SK-N-DZ (cell line): ENCODE measurements around the gene BAIAP2.
"Not testable (repeated sequence)": the region's sequence is repeated elsewhere in the genome, so short reads cannot be mapped to it uniquely, and the experiment has no call there.

Experiments used
- DNase-seq: peaks from one replicate; pipeline ENCODE4 v3.0.0-alpha.2; 2015; ENCODE audit warnings: low spot score

The BAIAP2 gene

GRCh38 chr17:81021531-81022343 lies 13.2 kb upstream of the BAIAP2 start:
- no peak for DNase-seq

DNA sequence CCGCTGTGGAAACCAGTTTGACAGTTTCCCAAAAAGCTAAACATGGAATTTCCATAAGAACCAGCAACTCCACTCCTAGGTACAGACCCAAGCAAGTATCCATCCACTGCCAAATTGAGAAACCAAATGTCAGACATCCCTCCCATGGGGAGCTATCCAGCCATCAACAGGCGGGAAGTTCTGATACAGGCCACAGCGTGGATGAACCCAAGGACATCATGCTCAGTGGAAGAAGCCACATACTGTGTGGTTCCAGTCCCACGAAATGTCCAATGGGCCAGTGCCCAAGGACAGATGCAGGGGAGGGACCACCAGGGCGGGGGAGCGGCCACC lies 12.6 kb upstream of the BAIAP2 start:
- no peak for DNase-seq

- no peak for DNase-seq
Measured at GRCh38 chr17:81025065-81025740, 9.7 kb upstream of the BAIAP2 start.

DNA sequence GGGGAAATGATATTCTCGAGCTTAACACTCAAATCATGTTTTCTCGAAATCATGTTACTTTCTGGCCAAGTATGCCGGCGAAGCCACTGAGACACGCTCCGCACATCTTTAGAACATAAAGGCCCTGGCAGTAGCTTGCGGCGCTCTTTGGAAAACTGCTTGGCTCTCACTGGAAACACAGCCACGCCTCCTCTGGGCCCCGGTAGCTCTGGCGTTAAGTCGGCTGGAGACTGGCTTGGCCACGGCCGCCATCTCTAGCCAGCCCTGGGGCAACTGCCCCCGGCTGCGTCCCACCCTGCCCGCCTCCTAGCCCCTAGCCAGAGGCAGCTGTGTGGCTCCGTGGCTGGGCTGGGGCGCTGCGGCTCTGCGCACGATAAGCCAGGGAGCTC lies 9.2 kb upstream of the BAIAP2 start:
- DNase-seq = no peak

GRCh38 chr17:81026266-81027036 lies 8.5 kb upstream of the BAIAP2 start:
- no peak for DNase-seq

GRCh38 chr17:81027038-81027437 lies 7.9 kb upstream of the BAIAP2 start:
- DNase-seq = peak; percentile 55

DNA sequence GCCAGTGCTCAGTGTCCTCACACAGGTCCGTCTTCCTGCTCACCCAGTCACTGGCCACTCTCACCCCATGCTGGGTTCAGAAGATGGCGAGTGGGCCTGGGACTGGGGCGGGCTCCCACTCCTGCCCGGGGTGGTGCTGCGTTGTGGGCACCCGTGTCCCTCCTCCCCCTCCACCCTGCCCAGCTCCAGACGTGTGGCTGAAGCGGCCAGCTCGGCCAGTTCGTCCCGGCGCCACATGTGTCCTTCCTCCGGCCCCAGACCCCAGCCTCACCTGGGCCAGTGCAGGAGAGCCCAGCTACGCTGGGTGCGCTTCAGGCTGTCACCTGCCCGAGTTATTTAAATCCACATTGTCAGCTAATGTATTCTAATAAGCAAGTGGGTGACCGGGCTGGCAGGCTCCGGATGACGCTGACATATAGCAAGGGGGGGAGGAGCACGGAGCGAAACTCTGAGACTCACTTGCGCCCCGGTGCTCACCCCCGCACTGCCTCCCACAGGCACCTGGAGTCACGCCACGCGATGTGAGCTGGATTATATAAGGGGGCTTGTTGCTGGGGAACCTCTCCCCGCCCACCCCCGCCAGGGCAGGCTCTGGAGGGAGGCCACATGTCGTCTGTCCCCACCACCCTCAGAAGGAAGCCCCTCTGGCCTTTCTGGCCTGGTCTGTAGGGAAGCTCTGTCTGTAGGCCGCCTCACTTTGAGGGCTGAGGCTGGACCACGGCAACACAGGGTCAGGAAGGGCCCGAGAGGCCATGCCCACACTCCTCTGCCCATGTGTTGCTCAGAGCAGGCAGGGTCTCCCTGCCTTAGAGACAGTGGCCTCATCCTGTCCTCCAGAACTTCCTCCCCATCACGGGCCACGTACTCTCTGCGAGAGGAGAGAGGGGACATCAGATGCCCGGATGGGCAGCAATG lies 7.1 kb upstream of the BAIAP2 start:
- no peak for DNase-seq

- DNase-seq = no peak
Measured at GRCh38 chr17:81028506-81028858, 6.5 kb upstream of the BAIAP2 start.

- no peak for DNase-seq
Measured at GRCh38 chr17:81029859-81030258, 5.1 kb upstream of the BAIAP2 start.

DNA sequence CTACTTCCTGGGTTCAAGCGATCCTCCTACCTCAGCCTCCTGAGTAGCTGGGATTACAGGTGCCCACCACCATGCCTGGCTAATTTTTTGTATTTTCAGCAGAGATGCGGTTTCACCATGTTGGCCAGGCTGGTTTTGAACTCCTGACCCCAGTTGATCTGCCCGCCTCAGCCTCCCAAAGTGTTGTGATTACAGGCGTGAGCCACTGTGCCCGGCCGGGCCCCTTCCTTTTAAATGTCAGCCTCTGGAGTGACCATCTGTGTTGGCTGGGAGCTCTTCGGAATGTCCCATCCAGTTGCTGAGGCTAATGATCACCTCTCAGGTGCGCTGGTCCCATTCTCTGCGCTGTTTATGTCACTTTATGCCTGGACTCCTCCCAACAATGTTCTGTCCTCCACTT lies 4.6 kb upstream of the BAIAP2 start:
- not testable (repeated sequence) for DNase-seq

- no peak for DNase-seq
Measured at GRCh38 chr17:81030741-81031565, 4.0 kb upstream of the BAIAP2 start.

DNA sequence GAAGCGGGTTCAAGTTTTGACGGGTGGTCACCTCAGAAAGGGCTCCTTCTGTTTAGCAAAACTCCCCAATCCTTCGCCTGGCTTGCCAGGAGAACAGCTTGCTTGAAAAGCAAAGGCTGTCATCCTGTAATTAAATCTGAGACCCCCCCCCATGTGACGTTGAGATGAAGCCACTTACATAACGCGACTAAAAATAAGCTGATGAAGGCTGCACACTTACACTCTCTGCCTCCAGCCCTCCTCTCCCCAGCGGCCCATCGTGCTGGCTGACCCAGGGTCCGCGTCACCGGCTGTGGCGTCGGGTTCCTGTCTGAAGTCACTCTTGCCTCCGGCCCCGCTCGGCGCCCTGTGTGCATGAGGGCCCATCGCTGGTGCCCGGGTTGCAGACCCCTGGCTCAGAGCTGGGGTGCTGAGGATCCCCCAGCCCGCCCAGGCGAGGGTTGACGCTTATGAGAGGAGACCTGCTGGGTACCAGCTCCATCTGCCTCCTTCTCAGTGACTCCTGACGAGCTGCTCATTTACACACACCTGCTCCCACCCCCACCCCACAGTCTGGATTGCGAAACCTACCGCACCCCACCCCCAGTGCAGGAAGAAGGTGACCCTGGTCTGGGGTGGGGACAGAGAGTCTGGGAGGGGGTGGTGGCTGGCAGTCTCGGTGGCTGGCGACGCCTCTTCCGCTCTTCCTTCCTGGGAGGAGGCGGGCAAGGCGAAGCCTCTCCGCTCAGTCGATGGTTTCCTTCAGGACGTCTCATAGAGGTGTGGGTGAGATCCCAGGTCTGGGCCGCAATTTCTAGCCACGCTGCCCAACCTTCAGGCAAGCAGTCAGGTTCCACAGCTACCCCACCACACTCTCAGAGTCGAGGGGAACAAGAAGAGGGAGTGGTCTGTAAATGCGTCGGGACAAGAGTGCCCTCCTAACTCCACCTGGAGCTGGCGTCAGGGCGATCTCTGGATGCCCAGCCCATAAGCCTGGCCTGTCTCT lies 3.1 kb upstream of the BAIAP2 start:
- no peak for DNase-seq

GRCh38 chr17:81032641-81033480 lies 2.1 kb upstream of the BAIAP2 start:
- no peak for DNase-seq

DNA sequence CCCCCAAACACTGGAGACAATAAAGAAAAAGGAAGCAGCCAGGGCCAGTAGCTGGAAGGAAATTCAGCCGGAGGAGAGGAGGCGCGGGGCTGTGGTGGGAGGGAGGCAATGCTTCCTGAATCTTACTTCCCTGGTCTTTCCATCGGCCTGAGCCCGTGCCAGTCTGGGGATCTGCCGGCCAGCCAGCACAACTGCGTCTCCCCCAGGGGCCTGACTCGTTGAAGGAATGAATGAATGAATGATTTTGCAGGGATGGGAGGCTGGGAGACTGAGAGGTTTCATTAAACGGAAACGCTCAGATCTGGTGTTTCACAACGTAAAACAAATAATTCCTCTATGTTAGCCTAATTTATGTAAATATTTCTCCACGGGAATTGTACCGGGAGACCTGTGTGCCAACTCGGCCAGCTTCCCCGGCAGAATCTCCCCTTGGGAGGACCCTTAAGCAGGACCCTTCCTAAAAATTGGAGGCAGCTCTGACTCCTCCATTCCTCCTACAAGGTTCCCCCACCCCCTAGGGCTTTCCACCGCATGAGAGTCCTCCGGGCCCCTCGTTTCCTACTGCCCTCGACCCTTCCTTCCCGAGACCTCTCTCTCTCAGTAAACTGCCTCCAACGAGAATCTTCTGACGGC lies 1.3 kb upstream of the BAIAP2 start:
- DNase-seq = no peak

DNA sequence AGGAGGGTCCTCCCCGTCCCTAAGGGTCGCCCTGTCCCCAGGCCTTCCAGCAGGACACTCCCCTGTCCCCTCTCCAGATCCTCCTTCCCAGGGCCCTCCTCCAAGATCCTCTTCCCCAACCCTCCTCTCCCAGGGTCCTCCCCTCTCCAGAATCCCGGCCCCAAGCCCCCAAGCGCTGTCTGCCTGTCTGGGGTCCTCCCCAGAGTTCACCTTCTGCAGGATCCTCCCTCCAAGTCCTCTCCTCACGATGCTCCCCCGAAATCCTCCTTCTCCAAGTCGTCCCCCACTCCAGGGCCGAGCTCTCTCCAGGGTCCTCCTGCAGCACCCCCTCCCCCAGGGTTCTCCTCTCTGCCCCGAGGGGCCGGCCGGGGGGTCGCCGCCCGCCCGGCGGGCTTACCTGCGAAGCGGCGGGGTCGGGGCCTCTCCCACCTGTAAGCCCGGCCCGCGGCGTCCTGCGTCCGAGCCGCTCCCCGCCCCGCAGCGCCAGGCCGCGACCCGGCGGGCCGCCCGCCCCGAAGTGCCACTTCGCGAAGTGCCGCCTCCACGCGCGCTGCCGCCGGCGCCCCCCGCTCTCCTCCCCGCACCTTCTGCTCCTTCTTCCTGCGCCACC lies 678 bp upstream of the BAIAP2 start:
- peak; percentile 59 for DNase-seq

DNA sequence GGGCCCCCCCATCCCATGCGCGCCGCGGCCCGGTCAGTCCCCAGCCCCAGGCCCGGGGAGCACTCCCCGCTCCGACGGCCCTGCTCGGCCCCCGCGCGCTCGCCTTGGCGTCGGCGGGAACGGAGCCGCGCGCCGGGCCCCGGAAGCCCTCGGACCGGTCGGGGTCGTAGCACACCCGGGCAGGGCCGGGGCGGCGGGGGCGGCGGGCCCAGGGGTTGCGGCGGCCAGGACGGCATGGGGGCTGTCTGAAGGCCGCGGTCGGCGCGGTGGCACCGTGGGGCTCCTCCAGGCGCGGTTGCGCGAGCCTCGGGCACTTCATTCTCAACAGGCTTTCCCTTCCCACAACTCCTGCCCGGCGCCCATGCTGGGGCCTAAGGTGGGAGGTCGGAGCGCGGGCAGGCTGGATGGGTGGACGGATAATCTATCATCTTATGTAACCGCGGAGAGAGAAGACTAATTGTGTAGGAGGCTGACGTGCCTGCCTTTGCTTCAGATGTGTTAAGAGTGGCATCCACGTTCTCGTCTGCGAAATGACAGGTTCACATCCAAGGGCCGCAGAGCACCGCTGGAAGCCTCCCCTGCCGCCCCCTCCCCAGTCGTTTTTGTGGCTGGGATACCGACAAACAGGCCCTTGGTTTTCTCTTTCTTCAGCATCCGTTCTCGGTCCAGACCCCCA lies 708 bp downstream of the BAIAP2 start:
- DNase-seq = no peak
